Hepatocyte (in vitro differentiated cells): ENCODE results near the gene SAPCD2. TPM values are rescaled to one million over a fixed set of nuclear protein-coding genes. Genes with fewer than 3 reads are reported as not detected.

Experiments
- DNase-seq: peaks from one replicate; pipeline ENCODE4 v3.0.0-alpha.2; 2016; ENCODE audit warnings: low spot score
- H2AFZ ChIP-seq: fragments of 200-600 bp; sonication (generic); 2 replicates; pipeline ENCODE4 v1.6.0; 2016; ENCODE audit warnings: antibody characterized with exemption, mild to moderate bottlenecking
- H3K27ac ChIP-seq: fragments of 200-600 bp; sonication (generic); 2 replicates; pipeline ENCODE4 v1.5.1; 2016; ENCODE audit warnings: mild to moderate bottlenecking
- H3K27me3 ChIP-seq: fragments of 200-600 bp; sonication (generic); 2 replicates; pipeline ENCODE4 v1.6.1; 2016
- H3K36me3 ChIP-seq: fragments of 200-600 bp; sonication (generic); replicated peaks from 2 replicates; pipeline ENCODE4 v1.5.1; 2016; ENCODE audit warnings: low read depth; ENCODE audit not compliant: insufficient read depth
- H3K4me1 ChIP-seq: fragments of 200-600 bp; sonication (generic); 2 replicates; pipeline ENCODE4 v1.5.1; 2016; ENCODE audit warnings: mild to moderate bottlenecking, moderate library complexity; ENCODE audit not compliant: insufficient read depth
- H3K4me2 ChIP-seq: fragments of 200-600 bp; sonication (generic); 2 replicates; pipeline ENCODE4 v1.6.0; 2016
- H3K4me3 ChIP-seq: fragments of 200-600 bp; sonication (generic); 2 replicates; pipeline ENCODE4 v1.5.1; 2016; ENCODE audit warnings: mild to moderate bottlenecking
- H3K79me2 ChIP-seq: fragments of 200-600 bp; sonication (generic); 2 replicates; pipeline ENCODE4 v1.6.0; 2017; ENCODE audit warnings: mild to moderate bottlenecking
- H3K9me2 ChIP-seq: fragments of 200-600 bp; sonication (generic); replicated peaks from 2 replicates; pipeline ENCODE4 v1.6.0; 2017; ENCODE audit warnings: mild to moderate bottlenecking; ENCODE audit not compliant: insufficient read depth
- H3K9me3 ChIP-seq: fragments of 200-600 bp; sonication (generic); 2 replicates; pipeline ENCODE4 v1.5.1; 2016; ENCODE audit warnings: low read depth, mild to moderate bottlenecking
- H4K20me1 ChIP-seq: fragments of 200-600 bp; sonication (generic); 2 replicates; pipeline ENCODE4 v1.6.0; 2016; ENCODE audit warnings: mild to moderate bottlenecking; ENCODE audit not compliant: insufficient read depth, poor library complexity, severe bottlenecking
- CTCF ChIP-seq: fragments of 200-600 bp; sonication (generic); IDR thresholded peaks from 2 replicates; pipeline ENCODE4 v1.5.1; 2016; ENCODE audit warnings: antibody characterized with exemption, mild to moderate bottlenecking; ENCODE audit not compliant: poor library complexity
- EZH2 ChIP-seq: fragments of 200-600 bp; sonication (generic); IDR thresholded peaks from 2 replicates; pipeline ENCODE4 v1.6.1; 2016; ENCODE audit warnings: antibody characterized with exemption, mild to moderate bottlenecking, borderline replicate concordance
- EZH2phosphoT487 ChIP-seq: fragments of 200-600 bp; sonication (generic); IDR thresholded peaks from one replicate; pipeline ENCODE4 v1.6.1; 2018; ENCODE audit warnings: antibody characterized with exemption, mild to moderate bottlenecking, low read depth, moderate library complexity; ENCODE audit not compliant: unreplicated experiment, severe bottlenecking
- WGBS: methylation state at CpG from one replicate; pipeline ENCODE4 v1.1.6; 2016; ENCODE audit warnings: low lambda C conversion rate; ENCODE audit errors: missing lambda C conversion rate; 5-methylcytosine and 5-hydroxymethylcytosine counted together
- polyA plus RNA-seq: library from polyadenylated mRNA; unstranded; fragments of >200 nt; fragmentation: Nextera tagmentation; extraction: Ambion mirVana; gene quantifications from 2 replicates; pipeline ENCODE4 v1.2.1, GENCODE V29; 2016
- total RNA-seq: library from RNA; depleted of rRNA; stranded (reverse); fragments of >200 nt; gene quantifications from 2 replicates; pipeline ENCODE4 v1.2.3, GENCODE V29; 2014

Gene SAPCD2
- total and polyA plus RNA-seq, 2 experiments from 2014 or later, result 4.8 to 7.5 TPM

DNA sequence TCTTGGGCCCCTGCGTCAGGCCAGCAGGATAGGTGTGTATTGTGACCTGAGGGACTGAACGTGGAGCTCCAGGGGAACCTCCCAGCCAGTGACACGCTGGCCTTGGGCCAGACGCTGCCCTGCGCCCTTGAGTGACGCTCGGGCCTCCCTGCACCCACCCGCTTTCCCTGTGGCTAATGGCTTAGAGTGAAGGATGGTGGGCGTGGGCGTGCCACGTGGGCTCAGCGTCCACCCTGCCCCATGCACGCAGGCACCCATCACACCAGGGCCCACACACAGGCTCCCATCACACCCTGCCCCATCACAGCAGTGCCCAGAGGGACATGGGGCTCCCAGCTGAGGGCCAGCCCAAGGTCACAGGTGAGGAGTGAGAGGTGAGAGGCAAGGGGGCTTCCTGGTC, 33.3 kb downstream of the SAPCD2 start:
- no peak for DNase-seq
- Histone ChIP-seq H3K27ac (no peak overlapping the region), H3K79me2 (no peaks in the 10 kb centered on the region), H3K9me2 (no peaks in the 10 kb centered on the region), H3K9me3 (no peaks in the 10 kb centered on the region), H3K27me3 (no peaks in the 10 kb centered on the region), H3K4me2 (no peak overlapping the region), H2AFZ (no peak overlapping the region), H3K36me3 (no peaks in the 10 kb centered on the region), H3K4me1 (no peaks in the 10 kb centered on the region), H3K4me3 (no peak overlapping the region), H4K20me1 (no peaks in the 10 kb centered on the region)
- TF ChIP-seq EZH2, result no peak
- no peak for TF ChIP-seq CTCF
- TF ChIP-seq EZH2phosphoT487, result no peak
- 91% methylated on average over 13 of the region's 13 CpGs for WGBS

DNA sequence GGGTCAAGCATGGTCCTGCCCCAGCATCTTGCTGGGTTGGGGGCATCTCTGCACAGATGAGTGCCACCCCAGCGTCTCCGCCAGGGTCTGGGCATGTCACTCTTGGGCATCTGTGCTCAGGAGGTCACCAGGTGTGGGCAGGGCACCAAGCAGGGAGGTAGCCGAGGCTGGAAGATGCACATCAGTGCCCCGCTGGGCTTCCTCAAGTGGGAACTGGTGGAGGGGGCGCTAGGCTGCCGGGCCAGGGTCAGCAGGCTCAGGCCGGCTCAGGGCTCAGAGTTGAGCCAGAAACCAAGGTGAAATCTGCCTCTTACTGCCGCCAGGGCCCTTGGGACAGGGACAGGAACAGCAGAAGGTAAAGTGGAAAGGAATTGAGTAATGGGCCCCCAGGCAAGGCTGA, 34.4 kb downstream of the SAPCD2 start:
- 76% methylated on average over 8 of the region's 8 CpGs for WGBS
- no peaks in the 10 kb centered on the region for H3K9me3 ChIP-seq
- H2AFZ ChIP-seq, result no peak overlapping the region
- TF ChIP-seq EZH2, result no peak
- TF ChIP-seq CTCF, result no peak
- TF ChIP-seq EZH2phosphoT487, result no peak
- H3K36me3 ChIP-seq, result no peaks in the 10 kb centered on the region
- H3K9me2 ChIP-seq, result no peaks in the 10 kb centered on the region
- no peak overlapping the region for H3K27ac ChIP-seq
- H3K4me2 ChIP-seq, result no peak overlapping the region
- no peaks in the 10 kb centered on the region for H3K4me1 ChIP-seq
- no peak overlapping the region for H3K4me3 ChIP-seq
- H4K20me1 ChIP-seq, result no peaks in the 10 kb centered on the region
- H3K79me2 ChIP-seq, result no peaks in the 10 kb centered on the region
- no peak for DNase-seq
- H3K27me3 ChIP-seq, result no peaks in the 10 kb centered on the region

DNA sequence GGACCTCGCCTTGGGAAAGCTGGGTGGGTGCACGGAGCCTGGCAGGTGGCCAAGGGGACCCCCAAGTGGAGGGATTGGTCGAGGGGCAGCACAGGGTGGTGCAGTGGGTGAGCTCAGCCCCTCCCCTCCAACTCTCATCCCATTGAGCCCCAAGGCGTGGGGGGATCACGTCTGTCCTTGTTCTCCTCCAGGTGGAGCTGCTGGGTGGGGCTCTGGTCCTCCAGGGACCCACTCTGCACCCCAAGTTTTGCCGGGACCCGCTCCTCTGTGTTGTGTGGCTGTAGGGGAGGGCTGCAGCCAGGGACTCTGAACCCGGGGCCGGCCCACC, 34.9 kb downstream of the SAPCD2 start:
- TF ChIP-seq CTCF, result no peak
- TF ChIP-seq EZH2, result no peak
- TF ChIP-seq EZH2phosphoT487, result no peak
- Histone ChIP-seq H3K27ac (no peak overlapping the region), H3K27me3 (no peaks in the 10 kb centered on the region), H3K9me3 (no peaks in the 10 kb centered on the region), H3K9me2 (no peaks in the 10 kb centered on the region), H3K4me2 (no peak overlapping the region), H2AFZ (no peak overlapping the region), H3K4me1 (no peaks in the 10 kb centered on the region), H4K20me1 (no peaks in the 10 kb centered on the region), H3K79me2 (no peaks in the 10 kb centered on the region), H3K4me3 (no peak overlapping the region), H3K36me3 (no peaks in the 10 kb centered on the region)
- no peak for DNase-seq
- WGBS, result 42% methylated on average over 9 of the region's 9 CpGs
